ENCODE measurements around the gene VIPR2. TPM values are rescaled to one million over a fixed set of nuclear protein-coding genes. Genes with fewer than 3 reads are reported as not detected.

The VIPR2 gene
- total RNA-seq, 1 experiment from 2014 or later = not detected

DNA sequence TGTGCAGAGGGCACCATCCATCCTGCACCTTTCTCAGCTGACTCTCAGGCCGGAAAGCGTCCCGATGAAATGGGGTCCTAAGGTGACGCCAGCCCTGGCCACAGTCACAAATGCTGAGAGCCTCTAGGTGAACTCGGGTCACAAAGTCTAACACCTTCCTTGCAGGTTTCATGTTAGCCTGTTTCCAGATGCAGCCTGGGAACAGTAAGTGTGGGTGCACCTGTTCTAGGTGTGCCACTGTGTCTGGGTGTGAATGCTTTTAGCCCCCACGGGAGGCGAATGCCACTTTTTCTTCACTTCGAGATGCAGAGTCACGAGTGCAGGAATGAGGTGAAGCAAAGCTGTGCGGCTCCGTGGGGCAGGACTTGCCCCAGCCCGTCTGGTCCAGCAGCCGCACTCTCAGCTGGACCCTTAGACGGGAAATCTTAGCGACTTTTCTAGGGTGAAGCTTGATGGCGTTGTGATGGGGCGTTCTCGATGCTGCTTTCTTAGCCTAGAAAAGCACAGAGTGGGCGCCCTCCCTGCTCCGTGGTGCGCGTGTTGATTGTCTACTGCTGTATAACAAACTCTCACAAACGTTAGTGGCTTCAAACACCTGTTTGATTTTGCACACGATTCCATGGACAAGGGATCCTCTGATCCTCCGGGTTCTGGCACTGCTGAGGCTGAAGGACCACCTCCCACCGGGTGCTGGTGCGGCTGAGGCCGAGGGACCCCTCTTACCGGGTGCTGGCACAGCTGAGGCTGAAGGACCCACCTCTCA is 13.6 kb upstream of the VIPR2 start:
- no peak for DNase-seq (ENCODE audit: low read depth)

GRCh38 chr7:159157714-159158113 is 13.0 kb upstream of the VIPR2 start:
- no peak for DNase-seq (ENCODE audit: low read depth)

DNA sequence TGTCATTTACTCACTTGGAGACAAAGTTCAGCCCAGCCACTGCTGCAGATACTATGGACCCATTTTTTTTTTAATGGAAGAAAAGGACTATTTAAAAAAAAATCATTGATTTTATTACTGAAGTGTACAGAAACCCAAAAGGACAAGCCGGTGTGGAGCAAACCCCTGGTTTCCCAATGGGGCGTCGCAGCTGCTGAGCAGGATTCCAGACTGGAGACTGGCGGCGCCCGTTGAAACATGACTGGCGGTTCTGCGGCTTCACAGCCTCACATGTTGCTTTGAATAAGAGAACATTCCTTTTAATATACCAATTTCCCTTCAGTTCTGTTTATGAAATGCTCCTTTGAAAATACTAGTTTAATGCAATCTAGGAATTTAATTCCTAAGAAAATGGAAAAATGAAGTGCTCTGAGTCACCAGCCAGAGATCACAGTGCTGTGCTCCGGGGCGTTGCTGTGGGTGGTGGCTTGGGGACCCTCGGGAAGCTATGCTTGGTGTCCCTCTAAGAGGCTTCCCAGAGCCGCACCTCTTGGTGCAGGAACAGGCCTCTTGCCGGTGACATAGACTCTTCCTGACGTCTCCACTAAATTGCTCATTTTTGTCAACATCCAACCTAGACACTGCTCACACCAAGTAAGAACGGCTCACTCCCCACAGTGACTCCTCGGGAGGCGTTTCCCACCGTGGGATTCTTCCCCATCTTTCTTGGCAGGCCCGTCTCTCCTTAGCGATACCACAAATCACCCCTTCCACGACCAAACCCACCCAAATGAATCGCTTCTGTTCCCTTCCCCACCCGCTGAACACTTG is 12.0 kb upstream of the VIPR2 start:
- no peak for DNase-seq (ENCODE audit: low read depth)

DNA sequence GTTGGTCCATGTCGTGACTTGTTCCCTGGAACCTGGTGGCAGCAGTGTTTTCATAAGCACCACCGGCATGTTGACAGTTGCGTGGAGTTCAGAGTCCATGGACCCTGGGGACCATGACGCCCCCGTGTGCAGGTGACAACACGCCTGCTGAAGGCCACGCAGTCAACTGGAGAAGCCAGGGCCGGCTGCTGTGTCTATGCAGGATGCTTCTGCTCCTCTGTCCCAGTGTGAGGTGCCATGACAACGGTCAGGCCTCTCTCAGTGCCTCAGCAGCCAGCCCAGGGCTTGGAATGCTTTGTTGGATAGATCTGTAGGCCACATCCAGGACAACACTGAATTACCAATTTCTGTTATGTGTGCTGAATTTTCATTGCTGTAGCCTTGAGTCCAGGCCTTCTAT is 10.7 kb upstream of the VIPR2 start:
- no peak for DNase-seq (ENCODE audit: low read depth)

DNA sequence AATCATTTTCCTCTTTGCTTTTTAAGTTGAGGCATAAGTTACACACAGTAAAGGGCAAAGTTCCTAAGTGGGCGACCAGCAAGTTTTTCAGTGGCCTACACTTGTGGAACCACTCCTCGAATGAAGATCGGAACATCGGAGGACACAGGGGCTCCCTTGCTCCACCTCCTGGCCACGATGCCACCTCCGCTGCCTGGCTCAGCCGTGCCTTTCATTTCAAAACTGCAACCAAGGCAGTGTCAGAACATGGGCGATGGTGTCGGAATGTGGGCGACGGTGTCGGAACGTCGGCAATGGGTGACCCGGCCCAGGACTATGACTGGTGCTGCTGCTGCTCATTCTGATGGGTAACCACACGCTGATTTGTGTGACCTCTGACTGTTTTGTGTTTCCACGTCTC is 9.6 kb upstream of the VIPR2 start:
- no peak for DNase-seq (ENCODE audit: low read depth)

- DNase-seq (ENCODE audit: low read depth) = no peak
Measured at GRCh38 chr7:159153511-159153910, 8.8 kb upstream of the VIPR2 start.

GRCh38 chr7:159152816-159153215 is 8.1 kb upstream of the VIPR2 start:
- DNase-seq (ENCODE audit: low read depth) = no peak

GRCh38 chr7:159151231-159151630 is 6.6 kb upstream of the VIPR2 start:
- DNase-seq (ENCODE audit: low read depth) = no peak

- no peak for DNase-seq (ENCODE audit: low read depth)
Measured at GRCh38 chr7:159149488-159149887, 4.8 kb upstream of the VIPR2 start.

- no peak for DNase-seq (ENCODE audit: low read depth)
Measured at GRCh38 chr7:159148430-159149395, 4.0 kb upstream of the VIPR2 start.

- no peak for DNase-seq (ENCODE audit: low read depth)
Measured at GRCh38 chr7:159147687-159148086, 3.0 kb upstream of the VIPR2 start.

DNA sequence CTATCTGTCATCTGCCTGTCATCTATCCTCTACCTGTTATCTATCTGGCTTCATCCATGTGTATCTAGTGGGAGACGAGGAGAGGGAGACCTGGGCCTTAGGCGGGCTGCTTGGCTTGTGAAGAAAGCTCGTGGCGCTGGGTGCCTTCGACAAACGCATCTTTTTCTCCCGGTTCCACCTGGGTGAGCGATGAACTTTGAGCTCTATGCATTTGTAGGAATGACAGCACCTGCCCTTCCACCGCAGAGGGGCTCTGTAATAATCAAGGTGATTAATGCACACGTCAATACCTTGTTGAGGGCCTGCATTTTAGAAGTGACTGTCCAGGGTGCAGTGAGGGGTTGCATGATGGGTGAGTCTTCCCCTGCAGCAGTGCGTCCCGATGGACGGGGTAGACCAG is 2.6 kb upstream of the VIPR2 start:
- DNase-seq (ENCODE audit: low read depth) = no peak

- DNase-seq (ENCODE audit: low read depth) = no peak
Measured at GRCh38 chr7:159146084-159146858, 1.6 kb upstream of the VIPR2 start.

DNA sequence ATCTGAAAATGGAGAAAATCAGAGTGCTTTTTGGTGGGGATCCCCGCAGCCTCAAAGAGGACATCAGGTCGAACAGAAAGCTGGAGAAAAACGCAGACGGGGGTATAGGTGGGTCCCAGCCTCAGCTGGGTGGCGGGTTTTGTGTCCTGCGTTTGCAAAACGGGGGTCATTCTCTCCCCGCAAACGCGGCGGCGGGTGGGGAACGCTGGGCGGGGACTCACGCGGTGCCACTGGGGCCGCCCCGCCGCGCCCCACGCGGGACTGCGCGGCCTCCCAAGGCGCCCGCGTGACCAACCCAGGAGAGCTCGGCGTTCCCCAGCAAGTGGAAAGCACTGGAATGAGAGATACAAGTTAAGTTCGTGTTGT is 806 bp upstream of the VIPR2 start:
- DNase-seq (ENCODE audit: low read depth) = no peak

- DNase-seq (ENCODE audit: low read depth) = no peak
Measured at GRCh38 chr7:159143780-159144757, 598 bp downstream of the VIPR2 start.

DNA sequence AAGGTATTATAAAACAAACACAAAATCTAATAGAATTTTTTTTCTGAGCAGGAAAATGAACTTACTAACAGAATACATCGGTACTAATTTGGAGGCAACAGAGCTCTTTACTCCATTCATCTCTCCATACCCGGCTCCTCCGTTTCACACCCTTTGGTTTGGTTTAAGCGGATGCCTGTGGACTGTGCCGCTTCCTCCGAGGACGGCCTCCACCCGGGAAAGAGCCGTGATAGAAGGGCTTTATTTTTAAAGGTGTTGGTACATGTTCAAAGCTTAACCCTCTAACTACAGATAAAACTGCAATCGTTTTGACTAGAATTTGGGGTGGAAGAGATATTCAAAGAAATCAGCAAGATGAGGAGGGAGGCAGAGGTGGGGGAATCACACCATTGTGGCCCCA is 1.9 kb downstream of the VIPR2 start:
- DNase-seq (ENCODE audit: low read depth) = no peak

DNA sequence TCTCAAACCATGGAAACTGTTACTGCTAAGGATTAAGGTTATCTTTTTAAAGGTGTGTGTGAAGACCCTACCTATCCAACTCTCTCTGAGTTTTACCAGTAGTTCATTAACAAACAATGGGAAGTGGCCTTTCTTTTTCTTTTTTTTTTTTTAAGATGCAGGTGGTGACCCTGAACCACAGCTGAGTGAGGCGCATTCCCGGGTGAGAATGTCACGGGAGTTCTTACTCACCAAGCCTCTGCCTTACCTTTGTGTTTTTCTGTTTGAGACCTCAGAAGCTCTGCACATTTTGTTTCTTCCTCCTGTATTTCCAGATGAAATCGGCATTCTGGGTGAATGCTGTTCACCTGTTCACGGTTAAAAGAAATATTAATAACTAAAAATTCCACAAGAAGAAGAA is 2.5 kb downstream of the VIPR2 start:
- no peak for DNase-seq (ENCODE audit: low read depth)

DNA sequence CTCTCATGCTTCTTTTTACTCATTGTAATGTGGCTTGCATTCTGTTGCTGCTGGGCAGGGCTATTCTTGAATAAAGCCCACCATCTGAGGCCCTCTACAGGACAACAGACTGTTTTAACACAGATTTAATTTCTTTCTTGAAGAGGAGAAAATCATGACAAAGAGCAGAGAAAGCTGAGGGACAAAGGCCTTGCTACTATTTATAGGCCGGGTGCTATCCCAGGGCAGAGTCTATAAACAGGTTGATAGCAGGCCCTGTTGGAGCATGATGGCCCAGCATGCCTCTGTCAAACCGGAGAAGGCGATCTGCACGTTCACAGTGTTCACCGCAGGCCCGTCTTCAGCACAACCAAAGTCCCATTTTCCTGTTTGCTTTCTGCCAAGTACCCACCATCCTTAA is 3.0 kb downstream of the VIPR2 start:
- no peak for DNase-seq (ENCODE audit: low read depth)

- no peak for DNase-seq (ENCODE audit: low read depth)
Measured at GRCh38 chr7:159141167-159141566, 3.5 kb downstream of the VIPR2 start.

Measured in LHCN-M2 (cell line).